ENCODE results near the gene FAM234B. TPM values are rescaled to one million over a fixed set of nuclear protein-coding genes. Genes with fewer than 3 reads are reported as not detected.

FAM234B gene
- total and polyA plus RNA-seq, 2 of the 8 experiments (the other 6 are each of a cell fraction or from before 2014, with no cell fraction given): 12.5 to 29.1 TPM

- TF ChIP-seq FOSL1 (IDR thresholded peaks at IDR 0.05; ENCODE audit: insufficient read depth, low read depth, low read length) (no peak), YY1 (IDR thresholded peaks at IDR 0.05; ENCODE audit: low read depth, low read length) (no peak)
Observed at GRCh38 chr12:13079440-13079906, 35.3 kb downstream of the FAM234B start (continued).
